Left ventricle myocardium inferior (tissue), 1 donor: ENCODE results near the gene PHACTR3. TPM values are rescaled to one million over a fixed set of nuclear protein-coding genes. Genes with fewer than 3 reads are reported as not detected.

Source experiments
- DNase-seq: peaks from one replicate; pipeline ENCODE4 v3.0.0-alpha.2; 2020
- H3K27ac ChIP-seq: fragments of 200-600 bp; replicated peaks from 2 replicates; pipeline ENCODE4 v1.8.0; 2021
- H3K27me3 ChIP-seq: fragments of 200-600 bp; 2 replicates; pipeline ENCODE4 v1.8.0; 2021; ENCODE audit warnings: low read depth
- H3K36me3 ChIP-seq: fragments of 200-600 bp; 2 replicates; pipeline ENCODE4 v1.8.0; 2021
- H3K4me1 ChIP-seq: fragments of 200-600 bp; 2 replicates; pipeline ENCODE4 v1.8.0; 2021
- H3K4me3 ChIP-seq: fragments of 200-600 bp; 2 replicates; pipeline ENCODE4 v1.8.0; 2021; ENCODE audit warnings: mild to moderate bottlenecking, moderate library complexity
- H3K9me3 ChIP-seq: fragments of 200-600 bp; replicated peaks from 2 replicates; pipeline ENCODE4 v1.8.0; 2021
- CTCF ChIP-seq: fragments of 200-600 bp; IDR thresholded peaks from 2 replicates; pipeline ENCODE4 v1.8.0; 2021; ENCODE audit warnings: antibody characterized with exemption, mild to moderate bottlenecking, borderline replicate concordance
- intact Hi-C: fragments of 100-400 bp; cut with micrococcal nuclease; formaldehyde crosslinking; loops from one replicate; pipeline ENCODE4 v1.11.0; 2022
- total RNA-seq: library from RNA; stranded (reverse); fragmentation: NEBNext Ultra II Directional; extraction: Animal tissue kit (Norgen Biotek cat#: 25700); gene quantifications from one replicate; pipeline ENCODE4 v1.2.1, GENCODE V29; 2021
- donor health status: DM: no; HTN: yes; CAD: no; lungs with severe emphysema.

The PHACTR3 gene
- total RNA-seq, 1 donor from 2014 or later = 4.3 TPM

DNA sequence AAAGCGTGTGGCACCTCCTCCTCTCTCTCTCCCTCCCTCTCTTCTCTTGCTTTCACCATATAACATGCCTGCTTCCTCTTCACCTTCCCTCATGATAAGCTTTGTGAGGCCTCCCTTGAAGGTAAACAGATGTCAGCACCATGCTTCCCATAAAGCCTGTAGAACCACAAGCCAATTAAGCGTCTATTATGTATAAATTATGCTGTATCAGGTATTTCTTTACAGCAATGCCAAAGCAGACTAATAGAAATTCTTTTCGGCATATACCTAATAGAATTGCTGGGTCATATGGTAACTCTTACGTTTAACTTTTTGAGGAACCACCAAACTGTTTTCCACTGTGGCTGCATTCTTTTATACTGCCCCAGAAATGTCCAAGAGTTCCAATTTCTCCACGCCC is 254.1 kb downstream of the PHACTR3 start:
- Histone ChIP-seq H3K36me3 (peaks cover 9% of the 10 kb centered on the region), H3K4me1 (peaks cover 7% of the 10 kb centered on the region), H3K27ac (no peak overlapping the region), H3K4me3 (no peak overlapping the region), H3K9me3 (peaks cover 23% of the 10 kb centered on the region), H3K27me3 (no peaks in the 10 kb centered on the region)
- no peak for TF ChIP-seq CTCF
- no peak for DNase-seq
- intact Hi-C loops = no loop called here

- intact Hi-C loops = no loop called here
- H3K27me3 ChIP-seq = no peaks in the 10 kb centered on the region
- H3K4me1 ChIP-seq = peaks cover 7% of the 10 kb centered on the region
- DNase-seq = no peak
- H3K36me3 ChIP-seq = peaks cover 9% of the 10 kb centered on the region
- no peak for TF ChIP-seq CTCF
- H3K9me3 ChIP-seq = peaks cover 20% of the 10 kb centered on the region
- no peak overlapping the region for H3K27ac ChIP-seq
- H3K4me3 ChIP-seq = no peak overlapping the region
These were observed 257.1 kb downstream of the PHACTR3 start for GRCh38 chr20:59861401-59861800.

DNA sequence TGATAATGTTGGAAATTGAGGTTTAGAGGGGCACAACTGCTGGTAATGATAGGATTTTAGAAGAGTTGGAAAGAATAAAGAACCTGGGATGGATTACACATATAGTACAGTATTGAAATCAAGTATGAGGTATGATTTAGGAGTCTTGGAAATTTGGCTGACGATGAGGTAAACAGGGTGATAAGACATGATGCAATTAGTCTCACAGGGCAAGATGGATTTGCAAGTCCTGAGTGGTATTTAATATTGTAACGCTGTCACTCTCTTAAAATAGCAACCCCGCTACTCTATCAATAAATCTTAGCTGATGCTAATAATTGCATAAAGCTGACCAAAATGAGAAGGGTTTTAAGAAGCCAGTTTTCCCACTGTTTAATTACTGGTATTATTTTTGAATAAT is 258.7 kb downstream of the PHACTR3 start:
- H3K27me3 ChIP-seq = no peaks in the 10 kb centered on the region
- H3K9me3 ChIP-seq = peaks cover 7% of the 10 kb centered on the region
- DNase-seq = no peak
- no peaks in the 10 kb centered on the region for H3K36me3 ChIP-seq
- intact Hi-C loops = no loop called here
- H3K4me3 ChIP-seq = no peak overlapping the region
- TF ChIP-seq CTCF = no peak
- peaks cover 7% of the 10 kb centered on the region for H3K4me1 ChIP-seq
- no peak overlapping the region for H3K27ac ChIP-seq

- no peak for DNase-seq
- Histone ChIP-seq H3K9me3 (no peaks in the 10 kb centered on the region), H3K4me3 (no peak overlapping the region), H3K4me1 (peaks cover 7% of the 10 kb centered on the region), H3K27me3 (no peaks in the 10 kb centered on the region), H3K27ac (no peak overlapping the region), H3K36me3 (no peaks in the 10 kb centered on the region)
- intact Hi-C loops = no loop called here
- no peak for TF ChIP-seq CTCF
These were observed 260.4 kb downstream of the PHACTR3 start for GRCh38 chr20:59864726-59865125.

GRCh38 chr20:59866338-59866737 is 262.0 kb downstream of the PHACTR3 start:
- Histone ChIP-seq H3K4me3 (no peak overlapping the region), H3K36me3 (no peaks in the 10 kb centered on the region), H3K27me3 (no peaks in the 10 kb centered on the region), H3K9me3 (no peaks in the 10 kb centered on the region), H3K27ac (no peak overlapping the region), H3K4me1 (peaks cover 7% of the 10 kb centered on the region)
- intact Hi-C loops = no loop called here
- no peak for DNase-seq
- TF ChIP-seq CTCF = no peak

DNA sequence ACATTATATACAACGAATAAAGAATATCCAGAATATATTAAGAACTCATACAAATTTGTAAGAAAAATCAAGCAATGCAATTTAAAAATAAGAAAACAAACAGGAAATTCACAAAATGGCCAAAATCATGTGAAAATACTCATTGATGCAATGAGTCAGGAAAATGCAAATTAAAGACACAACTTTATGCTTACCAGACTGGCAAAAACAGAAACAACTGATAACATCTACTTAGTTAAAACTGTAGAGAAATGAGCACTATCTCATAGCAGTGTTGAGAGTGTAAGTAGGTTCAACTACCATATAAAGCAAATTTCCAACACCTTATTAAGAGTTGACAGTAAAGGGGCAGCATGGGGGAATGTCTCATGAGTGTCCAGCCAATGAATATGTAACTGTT is 266.8 kb downstream of the PHACTR3 start:
- Histone ChIP-seq H3K27ac (no peak overlapping the region), H3K9me3 (no peaks in the 10 kb centered on the region), H3K36me3 (no peaks in the 10 kb centered on the region), H3K4me1 (no peaks in the 10 kb centered on the region), H3K4me3 (no peak overlapping the region), H3K27me3 (no peaks in the 10 kb centered on the region)
- DNase-seq = no peak
- TF ChIP-seq CTCF = no peak
- intact Hi-C loops = no loop called here
